Measurements from ENCODE around the gene PRMT6.
"Not testable (repeated sequence)": the region's sequence is repeated elsewhere in the genome, so short reads cannot be mapped to it uniquely, and the experiment has no call there.

- TF ChIP-seq CTCF (IDR thresholded peaks at IDR 0.05 in 8 of 11, conservative IDR thresholded peaks at IDR 0.05 in 3 of 11); POLR2A (IDR thresholded peaks at IDR 0.05): not testable (repeated sequence)
These were observed 36.9 kb downstream of the PRMT6 start for GRCh38 chr1:107093395-107093794.

Measured in spleen (tissue), 7 donors.